CD4-positive, alpha-beta memory T cell (primary cell): ENCODE results near the gene ENAH. TPM values are rescaled to one million over a fixed set of nuclear protein-coding genes. Genes with fewer than 3 reads are reported as not detected.

ENCODE experiments used
- CTCF ChIA-PET: fragments of 350-600 bp; sonication (Branson Sonifier 250); formaldehyde crosslinking; loops from one replicate; lab custom pipeline; 2021; ENCODE audit warnings: inconsistent platforms; ENCODE audit not compliant: partially characterized antibody; lab: Charles Lee
- POLR2A ChIA-PET: fragments of 350-600 bp; sonication (Branson Sonifier 250); formaldehyde crosslinking; loops from one replicate; lab custom pipeline; 2021; ENCODE audit not compliant: partially characterized antibody; lab: Charles Lee
- DNase-seq, 5 donors: peaks; one replicate each; pipeline versions ENCODE4 v3.0.0 to v3.0.0-alpha.2; 2020 to 2022; ENCODE audit warnings: mixed read lengths in 1 of 5
- H3K27ac ChIP-seq: one replicate; pipeline ENCODE4 v1.7.0; 2013; ENCODE audit warnings: low read depth, low read length
- H3K27me3 ChIP-seq: 2 replicates; pipeline ENCODE4 v1.7.0; 2013; ENCODE audit warnings: mild to moderate bottlenecking, low read length, moderate library complexity; ENCODE audit not compliant: insufficient read depth
- H3K36me3 ChIP-seq: 2 replicates; pipeline ENCODE4 v1.7.0; 2013; ENCODE audit warnings: mild to moderate bottlenecking, low read length, moderate library complexity; ENCODE audit not compliant: insufficient read depth
- H3K4me1 ChIP-seq: 2 replicates; pipeline ENCODE4 v1.7.0; 2013; ENCODE audit warnings: mild to moderate bottlenecking, low read length, moderate library complexity; ENCODE audit not compliant: insufficient read depth
- H3K4me3 ChIP-seq, 2 donors: one replicate each; pipeline ENCODE4 v1.7.0; 2013; ENCODE audit warnings: low read length in 2 of 2, mild to moderate bottlenecking in 1 of 2
- H3K9me3 ChIP-seq, 2 donors: one replicate each; pipeline ENCODE4 v1.7.0; 2013; ENCODE audit warnings: low read length in 2 of 2, control low read depth in 1 of 2; ENCODE audit not compliant: control insufficient read depth in 1 of 2
- H3K27ac Mint-ChIP-seq, 7 donors: one replicate each; pipeline ENCODE4 v1.8.0; 2020 to 2021; ENCODE audit warnings: mixed read lengths in 7 of 7, mild to moderate bottlenecking in 6 of 7, inconsistent platforms in 3 of 7, moderate library complexity in 3 of 7
- H3K27me3 Mint-ChIP-seq, 2 donors: one replicate each; pipeline ENCODE4 v1.8.0; 2020 to 2021; ENCODE audit warnings: mixed read lengths in 2 of 2
- H3K36me3 Mint-ChIP-seq, 2 donors: one replicate each; pipeline ENCODE4 v1.8.0; 2020 to 2021; ENCODE audit warnings: mixed read lengths in 2 of 2, inconsistent platforms in 1 of 2, mild to moderate bottlenecking in 1 of 2
- H3K4me1 Mint-ChIP-seq, 4 donors: one replicate each; pipeline ENCODE4 v1.8.0; 2020 to 2021; ENCODE audit warnings: mixed read lengths in 4 of 4, mild to moderate bottlenecking in 1 of 4
- H3K4me3 Mint-ChIP-seq, 8 donors: one replicate each; pipeline ENCODE4 v1.8.0; 2020 to 2021; ENCODE audit warnings: mixed read lengths in 8 of 8, mild to moderate bottlenecking in 7 of 8, moderate library complexity in 6 of 8, inconsistent platforms in 3 of 8
- H3K9me3 Mint-ChIP-seq, 8 donors: one replicate each; pipeline ENCODE4 v1.8.0; 2020 to 2021; ENCODE audit warnings: mixed read lengths in 8 of 8, mild to moderate bottlenecking in 5 of 8, inconsistent platforms in 3 of 8, moderate library complexity in 1 of 8
- intact Hi-C: fragments of 100-400 bp; cut with micrococcal nuclease; formaldehyde crosslinking; loops from one replicate; pipeline ENCODE4 v1.15.1; 2023
- polyA plus RNA-seq, 2 donors: library from polyadenylated mRNA; unstranded; fragments of 300-500 nt; fragmentation: Illumina TruSeq; gene quantifications; one replicate each; pipeline ENCODE4 v1.2.3, GENCODE V29; 2021
- total RNA-seq, 2 experiments: library from RNA; stranded (reverse); gene quantifications; one replicate each; pipeline ENCODE4 v1.2.3, GENCODE V29; 2021

The ENAH gene
- total and polyA plus RNA-seq, 4 experiments from 2014 or later: 0.26 TPM; not detected in 3

GRCh38 chr1:225544924-225545323 is 108.0 kb downstream of the ENAH start:
- Mint-ChIP-seq H3K27me3 (peaks cover 2 to 4% of the 10 kb centered on the region in 2 donors), H3K9me3 (no peaks in the 10 kb centered on the region), H3K36me3 (no peaks in the 10 kb centered on the region), H3K4me3 (no peak overlapping the region), H3K27ac (no peak overlapping the region), H3K4me1 (peaks cover 0 to 6% (median 3%) of the 10 kb centered on the region in 4 donors)
- intact Hi-C loops: no loop called here
- no peaks in the 10 kb centered on the region for H3K27me3 ChIP-seq
- no peaks in the 10 kb centered on the region for H3K9me3 ChIP-seq
- no peak for DNase-seq
- no peak overlapping the region for H3K27ac ChIP-seq
- H3K36me3 ChIP-seq: no peaks in the 10 kb centered on the region
- H3K4me1 ChIP-seq: no peaks in the 10 kb centered on the region
- CTCF ChIA-PET: interaction anchor here (1.0 to 1.2 kb wide), 2 partner anchors 225 to 430 kb away, joined by 3 to 4 read pairs; no protein-coding TSS in a partner anchor
- POLR2A ChIA-PET: interaction anchor here (1.4 kb wide), 1 partner anchor 379 kb away, joined by 3 read pairs; the partner anchor contains the start of gene PYCR2
- no peak overlapping the region for H3K4me3 ChIP-seq

GRCh38 chr1:225544263-225544662 is 108.7 kb downstream of the ENAH start:
- intact Hi-C loops: no loop called here
- H3K27me3 ChIP-seq: no peaks in the 10 kb centered on the region
- ChIA-PET CTCF (no interaction called here), POLR2A (no interaction called here)
- peaks cover 0 to 6% (median 3%) of the 10 kb centered on the region in 4 donors for H3K4me1 Mint-ChIP-seq
- H3K4me3 Mint-ChIP-seq: no peak overlapping the region
- no peak overlapping the region for H3K27ac Mint-ChIP-seq
- no peak for DNase-seq
- H3K9me3 Mint-ChIP-seq: no peaks in the 10 kb centered on the region
- no peaks in the 10 kb centered on the region for H3K36me3 Mint-ChIP-seq
- H3K9me3 ChIP-seq: no peaks in the 10 kb centered on the region
- H3K36me3 ChIP-seq: no peaks in the 10 kb centered on the region
- H3K27ac ChIP-seq: no peak overlapping the region
- H3K4me1 ChIP-seq: no peaks in the 10 kb centered on the region
- peaks cover 5 to 7% of the 10 kb centered on the region in 2 donors for H3K27me3 Mint-ChIP-seq
- no peak overlapping the region for H3K4me3 ChIP-seq

- H3K27ac ChIP-seq: no peak overlapping the region
- DNase-seq: no peak
- Mint-ChIP-seq H3K36me3 (no peaks in the 10 kb centered on the region), H3K9me3 (no peaks in the 10 kb centered on the region), H3K27me3 (peaks cover 13 to 16% of the 10 kb centered on the region in 2 donors), H3K4me1 (peaks cover 0 to 6% (median 3%) of the 10 kb centered on the region in 4 donors), H3K4me3 (no peak overlapping the region), H3K27ac (no peak overlapping the region)
- H3K36me3 ChIP-seq: no peaks in the 10 kb centered on the region
- intact Hi-C loops: no loop called here
- H3K4me1 ChIP-seq: no peaks in the 10 kb centered on the region
- H3K27me3 ChIP-seq: no peaks in the 10 kb centered on the region
- ChIA-PET CTCF (no interaction called here), POLR2A (no interaction called here)
- H3K4me3 ChIP-seq: no peak overlapping the region
- H3K9me3 ChIP-seq: no peaks in the 10 kb centered on the region
Observed at GRCh38 chr1:225543350-225543749, 109.6 kb downstream of the ENAH start.

- intact Hi-C loops: no loop called here
- H3K4me1 ChIP-seq: no peaks in the 10 kb centered on the region
- no peaks in the 10 kb centered on the region for H3K27me3 ChIP-seq
- no peaks in the 10 kb centered on the region for H3K4me1 Mint-ChIP-seq
- DNase-seq: no peak
- H3K36me3 Mint-ChIP-seq: no peaks in the 10 kb centered on the region
- H3K27ac ChIP-seq: no peak overlapping the region
- POLR2A ChIA-PET: no interaction called here
- no peak overlapping the region for H3K4me3 Mint-ChIP-seq
- H3K9me3 ChIP-seq: no peaks in the 10 kb centered on the region
- CTCF ChIA-PET: interaction anchor here (1.0 kb wide), 1 partner anchor 12 kb away, joined by 3 read pairs; no protein-coding TSS in a partner anchor
- H3K27me3 Mint-ChIP-seq: peaks cover 13 to 19% of the 10 kb centered on the region in 2 donors
- no peaks in the 10 kb centered on the region for H3K36me3 ChIP-seq
- no peak overlapping the region for H3K27ac Mint-ChIP-seq
- no peaks in the 10 kb centered on the region for H3K9me3 Mint-ChIP-seq
- no peak overlapping the region for H3K4me3 ChIP-seq
Observed at GRCh38 chr1:225541383-225541782, 111.5 kb downstream of the ENAH start.

- Mint-ChIP-seq H3K4me3 (no peak overlapping the region), H3K27ac (no peak overlapping the region), H3K27me3 (peaks cover 20 to 27% of the 10 kb centered on the region in 2 donors), H3K4me1 (no peaks in the 10 kb centered on the region), H3K9me3 (no peaks in the 10 kb centered on the region), H3K36me3 (no peaks in the 10 kb centered on the region)
- ChIA-PET CTCF (no interaction called here), POLR2A (no interaction called here)
- H3K9me3 ChIP-seq: no peaks in the 10 kb centered on the region
- no peak for DNase-seq
- peaks cover 3% of the 10 kb centered on the region for H3K27me3 ChIP-seq
- no peaks in the 10 kb centered on the region for H3K36me3 ChIP-seq
- H3K27ac ChIP-seq: no peak overlapping the region
- intact Hi-C loops: no loop called here
- H3K4me3 ChIP-seq: no peak overlapping the region
- H3K4me1 ChIP-seq: no peaks in the 10 kb centered on the region
Observed at GRCh38 chr1:225539575-225539974, 113.3 kb downstream of the ENAH start.

- Histone ChIP-seq H3K9me3 (no peaks in the 10 kb centered on the region), H3K4me3 (no peak overlapping the region), H3K4me1 (no peaks in the 10 kb centered on the region), H3K27ac (no peak overlapping the region), H3K27me3 (peaks cover 5% of the 10 kb centered on the region), H3K36me3 (no peaks in the 10 kb centered on the region)
- POLR2A ChIA-PET: no interaction called here
- DNase-seq: no peak
- H3K9me3 Mint-ChIP-seq: no peaks in the 10 kb centered on the region
- no peaks in the 10 kb centered on the region for H3K36me3 Mint-ChIP-seq
- peaks cover 20 to 27% of the 10 kb centered on the region in 2 donors for H3K27me3 Mint-ChIP-seq
- intact Hi-C loops: no loop called here
- CTCF ChIA-PET: no interaction called here
- H3K4me3 Mint-ChIP-seq: no peak overlapping the region
- no peaks in the 10 kb centered on the region for H3K4me1 Mint-ChIP-seq
- H3K27ac Mint-ChIP-seq: no peak overlapping the region
Observed at GRCh38 chr1:225539069-225539468, 113.9 kb downstream of the ENAH start.

- intact Hi-C loops: no loop called here
- no peaks in the 10 kb centered on the region for H3K36me3 Mint-ChIP-seq
- CTCF ChIA-PET: no interaction called here
Observed at GRCh38 chr1:225537554-225538251, 115.2 kb downstream of the ENAH start.

More at GRCh38 chr1:225537554-225538251, 115.2 kb downstream of the ENAH start:
- H3K9me3 Mint-ChIP-seq: no peaks in the 10 kb centered on the region
- Histone ChIP-seq H3K4me3 (no peak overlapping the region), H3K9me3 (no peaks in the 10 kb centered on the region), H3K27me3 (peaks cover 7% of the 10 kb centered on the region), H3K4me1 (no peaks in the 10 kb centered on the region), H3K36me3 (no peaks in the 10 kb centered on the region), H3K27ac (no peak overlapping the region)
- no peak overlapping the region for H3K4me3 Mint-ChIP-seq
- no peak for DNase-seq
- H3K4me1 Mint-ChIP-seq: no peaks in the 10 kb centered on the region
- H3K27me3 Mint-ChIP-seq: peaks cover 24 to 35% of the 10 kb centered on the region in 2 donors
- POLR2A ChIA-PET: no interaction called here
- no peak overlapping the region for H3K27ac Mint-ChIP-seq
